ENCODE data around the gene UQCRC1. TPM values are rescaled to one million over a fixed set of nuclear protein-coding genes. Genes with fewer than 3 reads are reported as not detected.

UQCRC1 gene
- total RNA-seq, 1 donor from 2014 or later, result 126 TPM

DNA sequence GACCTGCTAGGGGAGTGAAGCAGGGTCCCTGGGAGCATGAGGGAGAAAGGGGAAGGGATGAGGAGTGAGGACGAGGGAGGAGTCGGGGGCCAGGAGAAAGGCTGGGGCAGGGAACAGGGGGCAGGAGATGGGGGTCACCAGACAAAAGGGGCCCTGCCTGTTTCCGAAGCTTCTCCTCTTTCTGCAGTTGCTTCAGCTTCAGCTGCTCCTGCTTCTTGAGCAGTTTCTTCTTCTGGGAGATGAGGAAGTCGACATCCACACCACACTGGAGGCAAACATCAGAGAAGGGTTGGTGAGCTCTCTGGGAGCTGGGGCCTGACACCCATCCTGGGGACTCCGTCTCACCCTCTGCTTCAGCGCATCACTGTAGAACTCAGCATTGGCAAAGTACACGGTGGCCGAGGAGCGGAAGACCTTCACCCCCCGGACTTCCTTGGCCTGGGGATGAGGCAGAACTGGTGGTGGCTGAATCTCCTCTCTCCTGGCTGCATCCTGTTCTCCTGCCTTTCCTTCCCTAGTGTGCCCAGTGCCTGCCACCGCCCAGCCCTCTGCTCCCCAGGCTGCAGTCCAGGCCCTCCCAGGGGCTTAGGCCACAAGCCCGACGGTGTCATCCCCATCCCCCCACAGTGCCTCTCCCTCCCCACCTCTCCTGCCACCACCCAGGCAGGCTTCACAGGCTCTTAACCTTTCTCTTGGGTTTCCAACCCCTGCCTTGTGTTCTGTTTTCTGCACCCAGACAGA lies 19.0 kb upstream of the UQCRC1 start:
- Histone ChIP-seq H3K4me1 (no peaks in the 10 kb centered on the region), H3K4me3 (no peak overlapping the region), H3K27me3 (no peaks in the 10 kb centered on the region), H3K9me3 (no peaks in the 10 kb centered on the region), H3K27ac (no peak overlapping the region), H3K36me3 (peaks cover 18% of the 10 kb centered on the region)
- no peak for TF ChIP-seq CTCF (IDR thresholded peaks at IDR 0.05)
- ATAC-seq, result no peak
- DNase-seq, result no peak
- intact Hi-C loops (cut with DNase I), result no loop called here

- Histone ChIP-seq H3K4me1 (no peaks in the 10 kb centered on the region), H3K27ac (no peak overlapping the region), H3K36me3 (peaks cover 18% of the 10 kb centered on the region), H3K9me3 (no peaks in the 10 kb centered on the region), H3K4me3 (no peak overlapping the region), H3K27me3 (no peaks in the 10 kb centered on the region)
- DNase-seq (no peak), ATAC-seq (no peak)
- no peak for TF ChIP-seq CTCF (IDR thresholded peaks at IDR 0.05)
- intact Hi-C loops (cut with DNase I), result no loop called here
Measured at GRCh38 chr3:48625600-48625999, 16.2 kb upstream of the UQCRC1 start.

DNA sequence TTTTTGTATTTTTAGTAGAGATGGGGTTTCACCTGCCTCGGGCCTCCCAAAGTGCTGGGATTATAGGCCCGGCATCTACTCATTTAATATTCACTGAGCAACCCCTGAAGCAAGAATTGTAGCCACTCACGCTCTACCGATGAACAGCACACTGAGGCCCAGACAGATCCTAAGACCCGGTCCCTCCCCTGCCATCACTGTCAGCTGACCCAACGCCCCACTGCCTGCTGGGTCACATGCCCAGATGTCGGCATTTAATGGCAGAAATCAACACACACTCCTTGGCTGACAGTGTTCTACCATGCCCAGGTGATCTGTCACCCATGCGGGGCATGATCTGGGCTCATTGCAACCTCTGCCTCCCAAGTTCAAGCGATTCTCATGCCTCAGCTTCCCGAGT lies 15.3 kb upstream of the UQCRC1 start:
- no peak for ATAC-seq
- Histone ChIP-seq H3K36me3 (peaks cover 14% of the 10 kb centered on the region), H3K4me1 (no peaks in the 10 kb centered on the region), H3K4me3 (no peak overlapping the region), H3K9me3 (no peaks in the 10 kb centered on the region), H3K27me3 (no peaks in the 10 kb centered on the region), H3K27ac (no peak overlapping the region)
- no peak for DNase-seq
- intact Hi-C loops (cut with DNase I), result no loop called here
- TF ChIP-seq CTCF (IDR thresholded peaks at IDR 0.05), result no peak

DNA sequence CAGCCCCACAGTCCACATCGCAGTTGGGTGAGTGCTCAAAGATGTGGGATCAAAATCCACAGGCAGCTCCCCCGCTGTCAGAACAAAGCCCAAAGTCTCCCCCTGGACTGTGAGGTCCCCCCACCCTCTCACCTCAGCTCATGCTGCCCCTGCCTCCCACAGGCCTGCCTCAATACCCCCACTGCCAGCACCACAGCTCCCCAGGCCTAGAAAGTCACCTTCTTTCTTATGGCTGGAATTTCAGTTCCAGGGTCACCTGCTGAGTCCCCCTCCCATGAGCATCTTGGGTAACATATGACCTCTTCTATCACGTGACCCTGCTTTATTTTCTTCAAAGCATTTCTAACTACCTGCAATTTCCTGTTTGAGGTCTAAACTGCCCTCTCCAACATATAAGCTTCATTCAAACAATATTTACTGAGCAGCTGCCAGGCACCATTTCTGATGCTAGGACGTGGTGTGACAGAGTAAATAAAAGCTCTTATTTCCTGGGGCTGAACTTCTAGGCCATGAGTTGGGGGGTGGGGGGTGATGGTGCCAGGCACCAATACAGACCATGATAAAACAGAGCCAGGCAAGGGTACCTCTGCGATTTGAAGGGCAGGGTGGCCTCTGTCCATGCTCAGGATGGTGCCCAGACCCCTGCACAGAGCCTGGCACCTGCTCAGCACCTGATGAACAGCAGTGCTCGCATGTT lies 14.6 kb upstream of the UQCRC1 start:
- Histone ChIP-seq H3K27me3 (no peaks in the 10 kb centered on the region), H3K4me3 (no peak overlapping the region), H3K4me1 (no peaks in the 10 kb centered on the region), H3K27ac (no peak overlapping the region), H3K9me3 (no peaks in the 10 kb centered on the region), H3K36me3 (peaks cover 11% of the 10 kb centered on the region)
- no peak for ATAC-seq
- DNase-seq, result no peak
- TF ChIP-seq CTCF (IDR thresholded peaks at IDR 0.05), result no peak
- intact Hi-C loops (cut with DNase I), result no loop called here

DNA sequence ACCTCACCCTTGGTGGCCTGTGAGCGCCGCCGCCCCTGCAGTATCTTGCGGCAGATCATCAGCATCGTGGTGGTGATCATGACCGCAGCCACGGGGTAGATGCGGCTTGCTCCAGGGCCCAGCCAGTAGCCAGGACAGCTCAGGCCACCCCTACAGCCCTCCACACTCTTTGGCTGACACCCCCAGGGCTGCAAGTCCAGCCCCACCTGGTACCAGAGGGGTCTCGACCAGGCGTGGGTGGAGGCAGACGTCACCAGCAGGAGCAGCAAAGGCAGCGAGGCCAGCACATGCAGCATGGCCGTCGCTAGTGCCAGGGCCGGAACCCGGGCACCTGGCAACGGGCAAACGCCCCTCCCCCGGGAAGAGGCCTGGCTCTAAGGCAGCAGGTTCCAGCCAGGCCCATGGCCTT lies 12.0 kb upstream of the UQCRC1 start, which contains the start of gene TMEM89:
Gene TMEM89, minus strand, starts transcription at position 309 of the 409 bp plus-strand sequence. Its CDS starts 13 bp downstream, at position 296.
- intact Hi-C loops (cut with DNase I), result no loop called here
- Histone ChIP-seq H3K27ac (no peak within 1 kb of the TSS), H3K27me3 (no peaks in the 10 kb centered on the region), H3K9me3 (peaks cover 9% of the 10 kb centered on the region), H3K36me3 (peaks cover 2% of the 10 kb centered on the region), H3K4me1 (no peaks in the 10 kb centered on the region), H3K4me3 (no peak within 1 kb of the TSS)
- DNase-seq, result no peak
- TF ChIP-seq CTCF (IDR thresholded peaks at IDR 0.05), result no peak
- ATAC-seq, result peak; percentile 8

Data from upper lobe of right lung (tissue), 1 donor.